ENCODE measurements around the gene STK33.

The STK33 gene

DNA sequence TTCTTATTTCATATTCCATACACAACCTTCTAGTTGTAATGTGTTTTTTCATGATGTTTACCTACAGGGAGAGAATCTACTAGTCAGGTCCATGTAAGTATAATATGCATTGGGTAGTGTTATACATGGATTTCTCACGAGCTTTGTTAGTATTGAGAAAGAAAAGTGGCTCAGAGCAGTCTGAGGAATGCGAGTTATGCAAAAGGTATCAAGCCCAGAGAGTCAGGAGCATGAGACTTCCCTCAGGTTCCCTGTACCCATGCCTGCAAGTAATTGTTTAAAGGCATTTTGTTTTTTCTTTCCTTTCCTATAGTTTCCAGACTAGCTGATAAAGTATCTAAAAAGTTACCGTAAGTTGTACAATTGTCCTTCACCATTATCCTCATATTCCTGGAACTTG, 66.1 kb downstream of the STK33 start:
- no peaks in the 10 kb centered on the region for H3K4me1 ChIP-seq (ENCODE audit: control extremely low read depth in 1 of 4, control insufficient read depth in 4 of 4, insufficient read depth in 4 of 4, low read length in 3 of 4)
- H3K36me3 ChIP-seq (ENCODE audit: control insufficient read depth in 4 of 4, insufficient read depth in 4 of 4, low read length in 3 of 4), result peaks cover 0 to 1% (median 0%) of the 10 kb centered on the region in 4 experiments
- DNase-seq, result no peak
- H3K4me3 ChIP-seq (ENCODE audit: control insufficient read depth in 1 of 7, extremely low read depth in 1 of 7, insufficient read depth in 4 of 7, low read depth in 2 of 7, low read length in 6 of 7), result no peak overlapping the region
- H3K27me3 ChIP-seq (replicated peaks in 2 of 5; ENCODE audit: control insufficient read depth in 4 of 5, insufficient read depth in 5 of 5, low read length in 4 of 5), result no peaks in the 10 kb centered on the region
- H3K9me3 ChIP-seq (ENCODE audit: control extremely low read depth in 1 of 5, control insufficient read depth in 4 of 5, insufficient read depth in 2 of 5, low read depth in 1 of 5, low read length in 4 of 5), result no peaks in the 10 kb centered on the region
- no peak overlapping the region for H3K27ac ChIP-seq (ENCODE audit: insufficient read depth in 1 of 2, low read depth in 1 of 2, low read length in 2 of 2, poor library complexity in 1 of 2, severe bottlenecking in 2 of 2)
- CTCF ChIA-PET, result no interaction called here
- 75% methylated on average over 2 of the region's 3 CpGs for WGBS (ENCODE audit: insufficient coverage)
- POLR2A ChIA-PET, result no interaction called here

DNA sequence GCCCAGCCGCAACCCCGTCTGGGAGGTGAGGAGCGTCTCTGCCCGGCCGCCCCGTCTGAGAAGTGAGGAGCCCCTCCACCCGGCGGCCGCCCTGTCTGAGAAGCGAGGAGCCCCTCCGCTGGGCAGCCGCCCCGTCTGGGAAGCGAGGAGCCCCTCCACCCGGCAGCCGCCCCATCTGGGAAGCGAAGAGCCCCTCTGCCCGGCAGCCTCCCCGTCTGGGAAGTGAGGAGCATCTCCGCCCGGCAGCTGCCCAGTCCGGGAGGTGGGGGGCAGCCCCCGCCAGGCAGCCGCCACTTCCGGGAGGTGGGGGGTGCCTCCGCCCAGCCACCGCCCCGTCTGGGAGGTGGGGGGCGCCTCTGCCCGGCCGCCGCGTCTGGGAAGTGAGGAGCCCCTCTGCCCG, 70.6 kb downstream of the STK33 start:
- ChIA-PET POLR2A (no interaction called here), CTCF (no interaction called here)
- Histone ChIP-seq H3K36me3 (ENCODE audit: control insufficient read depth in 4 of 4, insufficient read depth in 4 of 4, low read length in 3 of 4) (peaks cover 0 to 1% (median 0%) of the 10 kb centered on the region in 4 experiments), H3K4me3 (ENCODE audit: control insufficient read depth in 1 of 7, extremely low read depth in 1 of 7, insufficient read depth in 4 of 7, low read depth in 2 of 7, low read length in 6 of 7) (no peak overlapping the region), H3K27me3 (replicated peaks in 2 of 5; ENCODE audit: control insufficient read depth in 4 of 5, insufficient read depth in 5 of 5, low read length in 4 of 5) (no peaks in the 10 kb centered on the region), H3K27ac (ENCODE audit: insufficient read depth in 1 of 2, low read depth in 1 of 2, low read length in 2 of 2, poor library complexity in 1 of 2, severe bottlenecking in 2 of 2) (no peak overlapping the region), H3K4me1 (ENCODE audit: control extremely low read depth in 1 of 4, control insufficient read depth in 4 of 4, insufficient read depth in 4 of 4, low read length in 3 of 4) (no peaks in the 10 kb centered on the region), H3K9me3 (ENCODE audit: control extremely low read depth in 1 of 5, control insufficient read depth in 4 of 5, insufficient read depth in 2 of 5, low read depth in 1 of 5, low read length in 4 of 5) (peaks cover 0 to 4% (median 1%) of the 10 kb centered on the region in 5 experiments)
- no peak for DNase-seq
- WGBS (ENCODE audit: insufficient coverage), result over 99% methylated on average over 21 of the region's 34 CpGs

DNA sequence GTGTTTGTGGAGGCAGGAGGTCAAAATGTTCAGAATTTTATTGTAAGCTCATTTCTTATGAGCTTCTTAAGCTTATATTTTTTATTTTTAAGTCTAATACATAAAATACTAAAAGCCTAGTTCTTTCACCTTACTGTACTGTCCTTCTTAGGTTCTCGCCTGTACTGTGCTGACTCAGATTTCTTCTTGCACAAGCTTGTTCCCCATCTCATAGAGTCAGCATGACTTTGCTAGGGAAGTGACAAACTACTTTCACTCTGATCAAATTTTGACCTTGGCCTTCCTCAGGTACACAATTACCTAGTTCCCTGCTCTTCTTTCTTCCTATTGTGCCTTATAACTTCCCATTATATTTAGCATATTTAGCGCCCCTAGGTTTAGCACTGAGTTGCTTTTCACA, 81.5 kb downstream of the STK33 start:
- no peak overlapping the region for H3K4me3 ChIP-seq (ENCODE audit: control insufficient read depth in 1 of 7, extremely low read depth in 1 of 7, insufficient read depth in 4 of 7, low read depth in 2 of 7, low read length in 6 of 7)
- ChIA-PET POLR2A (no interaction called here), CTCF (interaction anchor here (1.0 kb wide), 1 partner anchor 27 kb away, joined by 3 read pairs; no protein-coding TSS in a partner anchor)
- peaks cover 0 to 2% (median 0%) of the 10 kb centered on the region in 4 experiments for H3K36me3 ChIP-seq (ENCODE audit: control insufficient read depth in 4 of 4, insufficient read depth in 4 of 4, low read length in 3 of 4)
- no peaks in the 10 kb centered on the region for H3K27me3 ChIP-seq (replicated peaks in 2 of 5; ENCODE audit: control insufficient read depth in 4 of 5, insufficient read depth in 5 of 5, low read length in 4 of 5)
- WGBS (ENCODE audit: insufficient coverage), result 100% methylated on average over 1 of the region's 2 CpGs
- H3K9me3 ChIP-seq (ENCODE audit: control extremely low read depth in 1 of 5, control insufficient read depth in 4 of 5, insufficient read depth in 2 of 5, low read depth in 1 of 5, low read length in 4 of 5), result peaks cover 0 to 37% (median 9%) of the 10 kb centered on the region in 5 experiments
- H3K4me1 ChIP-seq (ENCODE audit: control extremely low read depth in 1 of 4, control insufficient read depth in 4 of 4, insufficient read depth in 4 of 4, low read length in 3 of 4), result no peaks in the 10 kb centered on the region
- H3K27ac ChIP-seq (ENCODE audit: insufficient read depth in 1 of 2, low read depth in 1 of 2, low read length in 2 of 2, poor library complexity in 1 of 2, severe bottlenecking in 2 of 2), result no peak overlapping the region
- peak in 1 of 3 donors; percentile 3 for DNase-seq

DNA sequence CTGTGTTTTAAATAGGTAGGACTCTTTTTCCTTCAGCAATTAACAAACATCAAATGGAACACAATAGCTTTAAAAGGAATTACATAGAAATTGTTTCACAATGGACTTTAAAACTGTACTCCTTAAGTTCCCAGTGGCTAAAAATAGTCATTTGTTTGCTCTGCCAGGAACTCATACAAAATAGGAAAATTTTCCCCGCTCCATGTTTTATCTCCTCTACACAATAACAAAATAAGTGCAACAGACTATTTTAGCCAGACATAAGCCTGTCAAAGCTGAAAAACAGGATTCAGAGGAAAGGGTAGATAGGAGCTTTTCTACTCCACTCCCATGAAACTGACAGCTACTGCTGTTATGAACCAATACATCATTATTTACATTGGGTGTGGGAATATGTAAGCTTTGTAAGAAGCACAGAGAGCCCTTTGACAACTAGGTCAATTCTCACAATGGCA, 90.1 kb downstream of the STK33 start:
- H3K4me3 ChIP-seq (ENCODE audit: control insufficient read depth in 1 of 7, extremely low read depth in 1 of 7, insufficient read depth in 4 of 7, low read depth in 2 of 7, low read length in 6 of 7), result no peak overlapping the region
- no peaks in the 10 kb centered on the region for H3K9me3 ChIP-seq (ENCODE audit: control extremely low read depth in 1 of 5, control insufficient read depth in 4 of 5, insufficient read depth in 2 of 5, low read depth in 1 of 5, low read length in 4 of 5)
- H3K27ac ChIP-seq (ENCODE audit: insufficient read depth in 1 of 2, low read depth in 1 of 2, low read length in 2 of 2, poor library complexity in 1 of 2, severe bottlenecking in 2 of 2), result no peak overlapping the region
- no peaks in the 10 kb centered on the region for H3K27me3 ChIP-seq (replicated peaks in 2 of 5; ENCODE audit: control insufficient read depth in 4 of 5, insufficient read depth in 5 of 5, low read length in 4 of 5)
- DNase-seq, result no peak
- CTCF ChIA-PET, result no interaction called here
- POLR2A ChIA-PET, result no interaction called here
- no CpG with 5 or more reads among the region's 1 CpG for WGBS (ENCODE audit: insufficient coverage)
- no peaks in the 10 kb centered on the region for H3K36me3 ChIP-seq (ENCODE audit: control insufficient read depth in 4 of 4, insufficient read depth in 4 of 4, low read length in 3 of 4)
- no peaks in the 10 kb centered on the region for H3K4me1 ChIP-seq (ENCODE audit: control extremely low read depth in 1 of 4, control insufficient read depth in 4 of 4, insufficient read depth in 4 of 4, low read length in 3 of 4)

DNA sequence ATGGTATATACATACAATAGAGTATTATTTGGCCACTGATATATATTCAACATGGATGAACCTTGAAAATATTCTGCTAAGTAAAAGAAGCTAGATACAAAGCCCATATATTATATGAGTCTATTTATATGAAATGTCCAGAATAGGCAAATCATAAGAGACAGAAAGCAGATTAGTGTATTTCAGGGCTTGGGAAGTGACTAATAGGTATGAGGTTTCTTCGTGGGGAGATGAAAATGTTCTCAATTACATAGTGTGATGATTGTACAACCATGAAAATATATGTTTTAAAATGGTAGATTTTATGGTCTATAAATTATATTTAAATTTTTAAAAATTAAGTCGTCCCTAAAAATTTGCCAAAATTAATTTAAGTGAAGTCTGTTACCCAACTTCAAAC, 92.2 kb downstream of the STK33 start:
- ChIA-PET CTCF (no interaction called here), POLR2A (no interaction called here)
- Histone ChIP-seq H3K27me3 (replicated peaks in 2 of 5; ENCODE audit: control insufficient read depth in 4 of 5, insufficient read depth in 5 of 5, low read length in 4 of 5) (no peaks in the 10 kb centered on the region), H3K9me3 (ENCODE audit: control extremely low read depth in 1 of 5, control insufficient read depth in 4 of 5, insufficient read depth in 2 of 5, low read depth in 1 of 5, low read length in 4 of 5) (peaks cover 0 to 10% (median 0%) of the 10 kb centered on the region in 5 experiments), H3K4me1 (ENCODE audit: control extremely low read depth in 1 of 4, control insufficient read depth in 4 of 4, insufficient read depth in 4 of 4, low read length in 3 of 4) (no peaks in the 10 kb centered on the region), H3K27ac (ENCODE audit: insufficient read depth in 1 of 2, low read depth in 1 of 2, low read length in 2 of 2, poor library complexity in 1 of 2, severe bottlenecking in 2 of 2) (no peak overlapping the region), H3K36me3 (ENCODE audit: control insufficient read depth in 4 of 4, insufficient read depth in 4 of 4, low read length in 3 of 4) (no peaks in the 10 kb centered on the region), H3K4me3 (ENCODE audit: control insufficient read depth in 1 of 7, extremely low read depth in 1 of 7, insufficient read depth in 4 of 7, low read depth in 2 of 7, low read length in 6 of 7) (no peak overlapping the region)
- WGBS (ENCODE audit: insufficient coverage), result 67% methylated on average over 1 of the region's 2 CpGs
- no peak for DNase-seq

DNA sequence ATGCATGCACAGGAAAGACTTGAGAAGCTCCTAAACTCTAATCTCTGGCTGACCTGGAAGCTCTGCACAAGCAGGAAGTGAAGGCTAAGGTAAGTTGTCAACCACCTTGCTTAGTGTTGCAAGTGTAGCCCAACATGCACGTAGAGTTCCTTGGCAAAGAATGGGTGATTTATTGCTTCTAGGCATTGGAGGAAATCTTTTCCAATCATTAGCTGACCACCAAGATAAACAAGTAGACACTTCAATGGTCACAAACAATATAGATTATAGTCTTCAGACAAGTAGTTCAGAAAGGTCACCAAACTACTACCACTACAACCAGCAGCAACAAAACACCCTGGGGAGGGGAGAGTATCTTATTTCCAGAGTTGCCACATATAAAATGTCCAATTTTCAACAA, 105.6 kb downstream of the STK33 start:
- peaks cover 0 to 28% (median 12%) of the 10 kb centered on the region in 5 experiments for H3K9me3 ChIP-seq (ENCODE audit: control extremely low read depth in 1 of 5, control insufficient read depth in 4 of 5, insufficient read depth in 2 of 5, low read depth in 1 of 5, low read length in 4 of 5)
- WGBS (ENCODE audit: insufficient coverage), result 60% methylated on average over 1 of the region's 1 CpG
- H3K36me3 ChIP-seq (ENCODE audit: control insufficient read depth in 4 of 4, insufficient read depth in 4 of 4, low read length in 3 of 4), result peaks cover 0 to 7% (median 0%) of the 10 kb centered on the region in 4 experiments
- H3K4me3 ChIP-seq (ENCODE audit: control insufficient read depth in 1 of 7, extremely low read depth in 1 of 7, insufficient read depth in 4 of 7, low read depth in 2 of 7, low read length in 6 of 7), result no peak overlapping the region
- no peaks in the 10 kb centered on the region for H3K27me3 ChIP-seq (replicated peaks in 2 of 5; ENCODE audit: control insufficient read depth in 4 of 5, insufficient read depth in 5 of 5, low read length in 4 of 5)
- H3K4me1 ChIP-seq (ENCODE audit: control extremely low read depth in 1 of 4, control insufficient read depth in 4 of 4, insufficient read depth in 4 of 4, low read length in 3 of 4), result no peaks in the 10 kb centered on the region
- ChIA-PET CTCF (no interaction called here), POLR2A (no interaction called here)
- no peak overlapping the region for H3K27ac ChIP-seq (ENCODE audit: insufficient read depth in 1 of 2, low read depth in 1 of 2, low read length in 2 of 2, poor library complexity in 1 of 2, severe bottlenecking in 2 of 2)
- DNase-seq, result no peak

DNA sequence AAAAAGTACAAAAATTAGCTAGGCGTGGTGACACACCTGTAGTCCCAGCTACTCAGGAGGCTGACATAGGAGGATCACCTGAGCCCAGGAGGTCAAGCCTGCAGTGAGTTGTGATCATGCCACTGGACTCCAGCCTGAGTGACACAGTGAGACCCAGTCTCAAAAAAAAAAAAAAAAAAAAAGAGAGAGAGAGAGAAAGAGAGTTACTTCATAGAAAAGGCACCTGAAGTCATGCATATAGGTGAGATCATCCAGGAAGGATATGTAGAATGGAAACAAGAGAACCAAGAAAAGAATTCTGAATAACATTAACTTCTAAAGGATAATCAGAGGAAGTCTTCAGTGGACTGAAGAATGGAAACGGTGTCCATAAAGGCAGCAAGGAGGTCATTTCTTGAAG, 106.8 kb downstream of the STK33 start:
- Histone ChIP-seq H3K27ac (ENCODE audit: insufficient read depth in 1 of 2, low read depth in 1 of 2, low read length in 2 of 2, poor library complexity in 1 of 2, severe bottlenecking in 2 of 2) (no peak overlapping the region), H3K27me3 (replicated peaks in 2 of 5; ENCODE audit: control insufficient read depth in 4 of 5, insufficient read depth in 5 of 5, low read length in 4 of 5) (no peaks in the 10 kb centered on the region), H3K4me3 (ENCODE audit: control insufficient read depth in 1 of 7, extremely low read depth in 1 of 7, insufficient read depth in 4 of 7, low read depth in 2 of 7, low read length in 6 of 7) (no peak overlapping the region), H3K4me1 (ENCODE audit: control extremely low read depth in 1 of 4, control insufficient read depth in 4 of 4, insufficient read depth in 4 of 4, low read length in 3 of 4) (no peaks in the 10 kb centered on the region), H3K36me3 (ENCODE audit: control insufficient read depth in 4 of 4, insufficient read depth in 4 of 4, low read length in 3 of 4) (peaks cover 0 to 7% (median 0%) of the 10 kb centered on the region in 4 experiments), H3K9me3 (ENCODE audit: control extremely low read depth in 1 of 5, control insufficient read depth in 4 of 5, insufficient read depth in 2 of 5, low read depth in 1 of 5, low read length in 4 of 5) (peaks cover 0 to 28% (median 12%) of the 10 kb centered on the region in 5 experiments)
- whole genome bisulfite sequencing (ENCODE audit: insufficient coverage), result 94% methylated on average over 2 of the region's 2 CpGs
- POLR2A ChIA-PET, result no interaction called here
- CTCF ChIA-PET, result no interaction called here
- DNase-seq, result no peak

Data from common myeloid progenitor, CD34-positive (primary cell).